ENCODE data around the gene SORCS2.

- TF ChIP-seq POLR2A (IDR thresholded peaks at IDR 0.05) (no peak), CTCF (IDR thresholded peaks at IDR 0.05) (no peak)
Measured at GRCh38 chr4:7309636-7310390, 117.5 kb downstream of the SORCS2 start.
